ENCODE measurements around the gene TIA1.

The TIA1 gene

DNA sequence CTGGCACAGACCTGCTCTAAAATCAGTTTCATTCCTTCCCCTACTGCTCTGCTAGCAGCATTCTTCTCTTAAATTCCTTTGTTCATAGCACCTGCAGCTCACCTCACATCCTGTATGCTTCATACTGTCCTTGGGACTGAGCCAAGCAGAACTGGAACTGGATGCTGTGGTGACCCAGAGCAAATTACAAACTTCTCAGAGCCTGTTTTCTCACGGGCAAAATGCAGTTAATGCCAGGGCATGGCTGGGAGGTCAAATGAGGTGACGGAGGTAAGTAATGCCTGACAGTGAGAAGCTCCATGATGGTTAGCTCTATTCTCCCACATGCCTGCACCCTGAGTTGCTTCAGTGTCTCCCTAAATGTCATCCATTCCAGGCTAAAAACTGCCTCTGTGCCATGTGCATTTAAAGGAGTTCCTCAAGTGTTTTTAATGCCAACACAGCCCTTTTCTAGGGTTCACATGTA lies 87.3 kb downstream of the TIA1 start:
- no peak overlapping the region for H3K4me3 ChIP-seq (ENCODE audit: low read depth, low read length)

DNA sequence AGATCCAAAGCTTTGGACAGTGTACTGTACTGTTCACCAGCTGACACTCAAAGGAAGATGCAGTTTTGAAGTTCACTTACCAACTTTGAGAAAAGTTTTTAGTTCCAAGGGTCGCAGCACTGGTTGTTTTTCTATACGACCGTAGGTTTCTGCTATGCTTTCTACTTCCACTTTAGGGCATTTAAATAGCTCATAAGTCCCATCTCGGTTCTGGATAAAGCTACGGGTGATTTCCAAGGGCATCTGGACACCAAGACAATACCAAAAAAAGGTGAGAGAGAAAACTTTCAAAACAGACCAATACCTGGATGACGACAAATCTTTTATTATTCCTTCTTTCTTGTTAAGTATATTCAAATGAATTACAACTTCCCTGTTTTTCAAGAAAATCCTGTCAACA lies 87.9 kb downstream of the TIA1 start:
- H3K4me3 ChIP-seq (ENCODE audit: low read depth, low read length) = no peak overlapping the region
